Activated T-cell treated with anti-CD3 and anti-CD28 coated beads for 4 hours (primary cell): ENCODE results near the gene RNU6-1.

Experiments used
- DNase-seq: peaks from one replicate; pipeline ENCODE4 v3.0.0-alpha.2; 2020

Gene RNU6-1

DNA sequence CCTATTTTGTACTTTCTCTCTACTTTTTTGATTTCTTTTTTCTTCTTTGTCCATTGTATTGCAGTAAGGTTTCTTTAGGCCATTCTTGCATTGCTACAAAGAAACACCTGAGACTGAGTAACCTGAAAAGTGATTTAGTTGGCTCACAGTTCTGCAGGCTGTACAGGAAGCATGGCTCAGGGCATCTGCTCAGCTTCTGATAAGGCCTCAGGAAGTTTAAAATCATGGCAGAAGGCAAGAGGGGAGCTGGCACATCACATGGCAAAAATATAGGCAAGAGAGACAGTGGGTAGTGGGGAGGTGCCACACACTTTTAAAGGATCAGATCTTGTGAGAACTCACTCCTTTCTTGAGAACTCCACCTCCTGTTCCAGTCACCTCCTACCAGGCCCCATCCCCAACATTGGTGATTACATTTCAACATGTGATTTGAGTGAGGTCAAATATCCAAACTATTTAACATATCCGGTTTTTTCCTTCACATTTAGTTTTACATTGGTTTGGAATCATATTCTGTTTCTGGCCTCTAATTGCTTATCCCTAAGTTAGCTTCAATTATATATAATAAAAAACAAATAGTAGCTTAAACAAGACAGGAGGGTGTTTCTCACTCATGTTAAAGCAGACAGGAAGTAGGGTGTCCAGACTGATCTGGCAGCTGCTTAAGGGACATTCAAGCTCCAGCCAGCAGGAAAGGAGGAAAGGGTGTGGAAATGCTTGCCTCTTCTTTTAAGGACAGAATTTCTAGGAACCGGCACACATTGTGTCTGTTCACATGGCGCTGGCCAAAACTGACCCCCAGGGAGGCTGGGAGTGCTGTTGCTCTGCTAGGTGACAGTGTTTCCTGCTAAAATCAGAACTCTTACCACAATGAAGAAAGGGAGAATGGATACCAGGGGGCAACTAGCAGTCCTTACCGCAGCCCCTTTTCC lies 43.4 kb downstream of the RNU6-1 start:
- DNase-seq = no peak

DNA sequence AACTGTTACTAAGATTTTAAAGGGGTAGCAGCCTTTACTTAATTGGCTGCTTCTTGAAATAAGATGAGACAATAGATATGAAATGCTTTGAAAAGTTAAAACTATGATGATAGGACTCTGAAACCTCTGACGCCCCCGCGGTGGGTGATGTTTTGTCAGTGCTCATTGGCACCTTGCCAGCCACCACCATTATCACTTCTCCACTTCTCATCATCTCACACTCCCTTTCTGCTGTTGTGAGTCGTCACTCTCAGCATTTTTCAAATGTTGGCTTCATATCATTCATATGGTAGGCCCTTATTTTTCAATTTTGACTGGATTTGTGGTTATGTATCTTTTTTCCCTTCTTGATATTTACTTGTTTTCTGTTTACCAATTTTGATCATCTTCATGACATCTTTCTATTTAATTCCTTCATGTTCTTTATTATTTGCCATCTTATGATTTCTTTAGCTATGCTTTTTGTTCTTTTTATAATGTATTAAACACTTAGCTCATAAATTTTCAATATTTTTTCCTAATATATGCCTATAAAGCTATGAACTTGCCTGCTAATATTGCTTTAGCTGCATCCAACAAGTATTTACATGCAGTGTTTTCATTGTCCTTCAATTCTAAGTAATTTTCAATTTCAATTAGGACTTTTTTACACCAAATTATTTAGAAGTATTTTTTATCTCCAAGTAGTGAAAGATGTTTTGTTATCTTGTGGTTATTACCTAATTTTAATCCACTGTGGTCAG lies 44.8 kb downstream of the RNU6-1 start:
- DNase-seq = no peak

DNA sequence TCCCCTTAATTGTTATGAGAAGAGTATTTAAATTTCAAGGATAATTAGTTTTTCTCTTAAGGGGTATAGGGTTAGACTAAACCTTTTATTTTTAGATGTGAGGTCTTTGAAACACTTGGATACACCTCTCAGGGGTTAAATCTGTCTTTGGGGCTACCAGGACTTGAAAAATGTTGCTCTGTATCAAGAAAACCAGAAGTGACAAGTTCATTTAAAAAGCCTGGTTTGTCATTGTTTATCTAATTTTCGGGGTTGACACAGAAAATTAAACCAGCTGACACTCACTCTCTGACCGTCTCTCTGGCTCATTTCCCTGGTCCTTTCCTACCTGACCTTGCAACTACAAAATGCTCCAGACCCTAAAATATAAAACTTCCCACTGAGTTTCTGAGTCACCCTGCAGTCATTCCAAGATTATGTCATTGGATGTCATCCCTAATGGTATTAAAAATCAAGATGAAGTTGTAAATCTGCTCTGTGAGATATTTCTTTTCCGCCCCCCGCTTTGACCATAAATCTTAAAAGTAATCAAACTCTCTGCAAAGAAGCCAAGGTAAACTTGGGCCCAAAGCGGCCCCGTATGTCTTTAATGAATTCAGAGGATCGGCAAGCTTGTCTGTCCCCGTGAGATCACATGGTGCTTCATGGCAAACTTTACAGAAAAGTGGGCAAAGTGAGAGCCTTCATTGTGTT lies 47.4 kb downstream of the RNU6-1 start:
- no peak for DNase-seq

DNA sequence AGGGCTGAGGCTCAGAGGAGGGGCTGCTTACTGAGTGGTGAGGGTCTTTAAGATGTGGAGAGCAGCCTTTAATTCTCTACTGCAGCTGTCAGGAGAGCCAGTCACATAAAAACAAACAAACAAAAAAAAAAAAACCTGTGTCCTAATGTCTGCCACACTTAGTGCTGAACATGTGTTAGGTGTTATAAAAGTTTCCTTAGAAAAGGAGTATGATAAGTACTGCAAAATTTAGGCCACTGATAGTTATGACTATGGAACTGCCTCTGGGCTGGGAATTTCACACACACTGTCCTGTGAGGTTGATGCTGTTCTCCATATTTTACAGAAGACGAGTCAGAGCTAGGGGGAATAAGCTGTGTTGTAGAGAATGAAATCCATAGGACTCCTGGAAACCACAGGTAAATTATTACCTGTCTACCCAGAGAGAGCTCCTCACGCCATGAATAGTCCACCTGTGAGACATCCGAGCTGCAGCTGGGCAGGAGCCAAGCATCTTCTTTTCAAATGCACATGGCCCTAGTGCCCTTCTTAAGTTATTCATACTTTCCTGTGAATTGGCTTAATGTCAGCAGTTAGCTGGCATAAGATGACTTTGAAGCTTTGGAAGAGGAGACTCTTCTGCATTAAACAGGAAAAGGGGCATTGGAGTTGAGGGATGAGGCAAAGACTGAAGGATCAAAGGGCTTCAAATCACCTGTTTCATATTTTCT lies 49.1 kb downstream of the RNU6-1 start:
- DNase-seq = no peak
